Endothelial cell of umbilical vein (primary cell): ENCODE data around the gene NME7. TPM values are rescaled to one million over a fixed set of nuclear protein-coding genes. Genes with fewer than 3 reads are reported as not detected.

Experiments
- BruUV-seq: library from RNA; stranded (reverse); fragments of 400-500 nt; replicated peaks from 2 replicates; lab custom pipeline; 2021; lab: Mats Ljungman, UMichigan
- CTCF ChIA-PET: fragments of 300-600, 350-600 bp; sonication (Branson Sonifier 250); formaldehyde crosslinking; loops from one replicate; lab custom pipeline; 2021; ENCODE audit warnings: antibody characterized with exemption, inconsistent platforms; lab: Charles Lee
- POLR2A ChIA-PET: fragments of 300-600, 350-600 bp; sonication (Branson Sonifier 250); formaldehyde crosslinking; loops from one replicate; lab custom pipeline; 2021; ENCODE audit warnings: antibody characterized with exemption, inconsistent platforms; lab: Charles Lee
- DNase-seq: peaks from one replicate; pipeline ENCODE4 v3.0.0-alpha.2; 2011; ENCODE audit warnings: low read depth, low spot score
- FAIRE-seq: peaks from 2 replicates; lab custom pipeline; 2011; peaks lifted over from hg19 to GRCh38; lab: Jason Lieb, UNC
- H2AFZ ChIP-seq: 2 replicates; pipeline ENCODE4 v1.6.0; 2012; ENCODE audit warnings: low read depth, low read length, control low read depth, inconsistent platforms
- H3K27ac ChIP-seq: 2 replicates; pipeline ENCODE4 v1.5.1; 2011; ENCODE audit warnings: low read depth, mild to moderate bottlenecking, control low read depth, low read length, moderate library complexity; ENCODE audit not compliant: insufficient read depth
- H3K27me3 ChIP-seq, 2 experiments: 2 replicates each; pipeline versions ENCODE4 v1.6.0 to v1.6.1; 2011; ENCODE audit warnings: low read length in 2 of 2, mixed read lengths in 1 of 2; ENCODE audit not compliant: control insufficient read depth in 2 of 2, insufficient read depth in 2 of 2
- H3K36me3 ChIP-seq, 2 experiments: 2 replicates in 1 of 2; 3 replicates in 1 of 2; pipeline ENCODE4 v1.5.1; 2011; ENCODE audit warnings: low read length in 2 of 2, mild to moderate bottlenecking in 1 of 2, moderate library complexity in 1 of 2; ENCODE audit not compliant: control insufficient read depth in 2 of 2, insufficient read depth in 2 of 2; ENCODE audit errors: extremely low read depth in 1 of 2
- H3K4me1 ChIP-seq: 3 replicates; pipeline ENCODE4 v1.5.1; 2011; ENCODE audit warnings: mild to moderate bottlenecking, low read length; ENCODE audit not compliant: control insufficient read depth, insufficient read depth; ENCODE audit errors: extremely low read depth
- H3K4me2 ChIP-seq: 2 replicates; pipeline ENCODE4 v1.6.1; 2011; ENCODE audit warnings: low read length, control low read depth, mixed read lengths; ENCODE audit not compliant: insufficient read depth
- H3K4me3 ChIP-seq, 3 experiments: fragments of 200-600 bp in 1 of 3; sonication (generic), shearing (Covaris generic) in 1 of 3; replicated peaks in 1 of 3; 2 replicates each; pipeline ENCODE4 v1.5.1; 2011 to 2016; ENCODE audit warnings: control low read depth in 3 of 3, low read length in 3 of 3, mild to moderate bottlenecking in 2 of 3, inconsistent platforms in 1 of 3, low read depth in 1 of 3, moderate library complexity in 1 of 3; ENCODE audit not compliant: insufficient read depth in 1 of 3
- H3K79me2 ChIP-seq: 2 replicates; pipeline ENCODE4 v1.6.0; 2012; ENCODE audit warnings: low read length, inconsistent platforms; ENCODE audit not compliant: control insufficient read depth, insufficient read depth
- H3K9ac ChIP-seq: replicated peaks from 2 replicates; pipeline ENCODE3; 2011; ENCODE audit warnings: low read length, control low read depth; ENCODE audit not compliant: insufficient read depth; ENCODE audit errors: extremely low read depth
- H3K9me1 ChIP-seq: replicated peaks from 3 replicates; pipeline ENCODE4 v1.6.0; 2011; ENCODE audit warnings: mild to moderate bottlenecking, low read length; ENCODE audit not compliant: control insufficient read depth, insufficient read depth; ENCODE audit errors: extremely low read depth
- H3K9me3 ChIP-seq: replicated peaks from 2 replicates; pipeline ENCODE4 v1.5.1; 2012; ENCODE audit warnings: low read length, inconsistent platforms; ENCODE audit not compliant: control insufficient read depth, insufficient read depth
- H4K20me1 ChIP-seq: replicated peaks from 2 replicates; pipeline ENCODE3; 2011; ENCODE audit warnings: mild to moderate bottlenecking, low read length; ENCODE audit not compliant: control insufficient read depth, insufficient read depth; ENCODE audit errors: extremely low read depth
- CTCF ChIP-seq, 2 donors: IDR thresholded peaks; 1 replicate in 1 of 2; 2 replicates in 1 of 2; pipeline ENCODE4 v1.5.1; 2011; ENCODE audit warnings: low read length in 2 of 2, mild to moderate bottlenecking in 2 of 2, moderate library complexity in 2 of 2, control low read depth in 1 of 2, inconsistent platforms in 1 of 2, low read depth in 1 of 2; ENCODE audit not compliant: insufficient read depth in 1 of 2; ENCODE audit errors: extremely low read depth in 1 of 2
- EZH2 ChIP-seq: IDR thresholded peaks from 2 replicates; pipeline ENCODE4 v1.6.1; 2012; ENCODE audit warnings: borderline replicate concordance, low read depth, mild to moderate bottlenecking, moderate library complexity, low read length, inconsistent platforms; ENCODE audit not compliant: severe bottlenecking
- FOS ChIP-seq: IDR thresholded peaks from 2 replicates; pipeline ENCODE4 v1.6.1; 2011; ENCODE audit warnings: mild to moderate bottlenecking, low read length, moderate library complexity, borderline replicate concordance; ENCODE audit not compliant: insufficient read depth
- GATA2 ChIP-seq: IDR thresholded peaks from 2 replicates; pipeline ENCODE4 v1.7.0; 2011; ENCODE audit warnings: low read depth, mild to moderate bottlenecking, moderate library complexity, mixed read lengths, low read length; ENCODE audit not compliant: insufficient read length, insufficient read depth
- JUN ChIP-seq: IDR thresholded peaks from 2 replicates; pipeline ENCODE4 v1.6.1; 2011; ENCODE audit warnings: borderline replicate concordance, low read depth; ENCODE audit not compliant: insufficient read length, insufficient read depth
- MAX ChIP-seq: IDR thresholded peaks from 2 replicates; pipeline ENCODE4 v1.6.1; 2011; ENCODE audit not compliant: insufficient read depth, insufficient read length
- MYC ChIP-seq: IDR thresholded peaks from one replicate; pipeline ENCODE4 v1.6.1; 2011; ENCODE audit warnings: mild to moderate bottlenecking, low read depth, low read length
- POLR2A ChIP-seq: IDR thresholded peaks from 2 replicates; pipeline ENCODE4 v1.6.1; 2012; ENCODE audit warnings: low read depth, mild to moderate bottlenecking, control low read depth, low read length
- POLR2AphosphoS5 ChIP-seq: IDR thresholded peaks from 2 replicates; pipeline ENCODE4 v1.6.1; 2012; ENCODE audit warnings: low read depth, mild to moderate bottlenecking, control low read depth, low read length, moderate library complexity; ENCODE audit not compliant: insufficient read depth
- dilution Hi-C: fragments of 300-500 bp; cut with MboI; formaldehyde crosslinking; loops from one replicate; pipeline ENCODE4 v1.15.0; 2019; ENCODE audit warnings: low sequenced_read_pairs; ENCODE audit not compliant: extremely low pct_ligation_motif_present
- intact Hi-C: fragments of 100-400 bp; cut with micrococcal nuclease; formaldehyde crosslinking; loops from one replicate; pipeline ENCODE4 v1.10.0; 2022
- polyA plus RNA-seq, 4 experiments: library from polyadenylated mRNA; depleted of rRNA in 3 of 4; stranded (reverse) in 3 of 4; unstranded in 1 of 4; fragments of >200 nt; gene quantifications; 2 replicates each; pipeline versions ENCODE4 v1.2.1 to v1.2.3, GENCODE V29; 2011 to 2012; ENCODE audit warnings: missing spikeins in 1 of 4
- total RNA-seq: library from RNA; stranded (reverse); gene quantifications from 2 replicates; pipeline ENCODE4 v1.2.3, GENCODE V29; 2021

NME7 gene
- total and polyA plus RNA-seq, 2 donors (not counting 3 experiments of a cell fraction or from before 2014, with no cell fraction given): 16.5 to 25.3 TPM

DNA sequence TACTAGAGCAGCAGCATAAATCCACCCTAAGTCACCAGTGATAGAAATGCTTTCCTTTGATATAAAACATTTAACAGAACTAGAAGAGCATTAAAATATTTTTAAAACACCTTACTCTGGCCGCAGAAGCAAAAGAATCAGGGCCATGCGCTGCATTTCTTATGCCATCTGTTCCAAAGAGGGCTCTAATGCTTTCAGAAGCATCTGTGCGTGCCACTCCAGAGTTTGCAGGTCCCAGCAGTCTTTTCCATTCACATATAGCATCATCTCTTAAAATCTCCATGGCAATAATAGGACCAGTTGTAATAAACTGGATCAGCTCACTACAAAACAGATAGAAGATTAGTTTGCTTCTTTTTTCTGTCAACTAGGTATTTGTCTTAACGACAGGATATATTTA is 69.2 kb downstream of the NME7 start:
- Histone ChIP-seq H3K27me3 (no peaks in the 10 kb centered on the region), H3K4me3 (no peak overlapping the region), H3K9me1 (no peaks in the 10 kb centered on the region), H3K4me2 (no peak overlapping the region), H3K79me2 (no peaks in the 10 kb centered on the region), H3K4me1 (peaks cover 9% of the 10 kb centered on the region), H4K20me1 (no peaks in the 10 kb centered on the region), H3K36me3 (no peaks in the 10 kb centered on the region), H3K27ac (no peak overlapping the region), H3K9me3 (no peaks in the 10 kb centered on the region), H2AFZ (no peak overlapping the region), H3K9ac (no peak overlapping the region)
- no peak for DNase-seq
- CTCF ChIA-PET: no interaction called here
- TF ChIP-seq POLR2AphosphoS5 (no peak), MAX (no peak), GATA2 (no peak), CTCF (IDR thresholded peaks at IDR 0.05; ENCODE audit: extremely low read depth in 1 of 2, insufficient read depth in 1 of 2, low read depth in 1 of 2, low read length in 2 of 2) (no peak), EZH2 (no peak), MYC (no peak), POLR2A (no peak), FOS (no peak), JUN (no peak)
- dilution Hi-C loops (no loop called here), intact Hi-C loops (no loop called here)
- POLR2A ChIA-PET: no interaction called here
- no TSS peak for BruUV-seq
- FAIRE-seq: no peak
